SK-N-SH treated with all-trans-retinoic acid at 6 μM for 48 hours (cell line): Measurements from ENCODE around the gene BPIFB4.

Source experiments
- ARNTL ChIP-seq: fragments of 450-650 bp; formaldehyde crosslinking; IDR thresholded peaks from 2 replicates; pipeline ENCODE4 v1.5.0; 2020; ENCODE audit warnings: low read depth, mild to moderate bottlenecking, moderate library complexity, borderline replicate concordance
- BACH2 ChIP-seq: fragments of 250-450 bp; sonication (Bioruptor Pico); IDR thresholded peaks from 2 replicates; pipeline ENCODE4 v1.9.0; 2021; ENCODE audit warnings: mild to moderate bottlenecking, borderline replicate concordance
- ISL1 ChIP-seq: fragments of 250-450 bp; sonication (Bioruptor Pico); IDR thresholded peaks from 2 replicates; pipeline ENCODE4 v2.1.2; 2022; ENCODE audit warnings: mild to moderate bottlenecking, moderate library complexity
- PPARA ChIP-seq: fragments of 250-450 bp; sonication (Bioruptor Pico); IDR thresholded peaks from 2 replicates; pipeline ENCODE4 v1.5.0; 2020; ENCODE audit warnings: mild to moderate bottlenecking, borderline replicate concordance
- RARB ChIP-seq: fragments of 250-450 bp; sonication (Bioruptor Pico); IDR thresholded peaks from 2 replicates; pipeline ENCODE4 v1.8.0; 2021; ENCODE audit warnings: mild to moderate bottlenecking, moderate library complexity
- TCF4 ChIP-seq: fragments of 250-450 bp; sonication (Bioruptor Pico); IDR thresholded peaks from 2 replicates; pipeline ENCODE4 v1.8.0; 2021; ENCODE audit warnings: mild to moderate bottlenecking, moderate library complexity, borderline replicate concordance
- ZFP30 ChIP-seq: fragments of 450-650 bp; formaldehyde crosslinking; IDR thresholded peaks from 2 replicates; pipeline ENCODE4 v1.5.0; 2022; ENCODE audit warnings: mild to moderate bottlenecking, moderate library complexity
- ZNF8 ChIP-seq: fragments of 450-650 bp; formaldehyde crosslinking; IDR thresholded peaks from 2 replicates; pipeline ENCODE4 v1.5.0; 2020; ENCODE audit warnings: mild to moderate bottlenecking, moderate library complexity

- TF ChIP-seq RARB (CRISPR knock-in tag) (no peak), ARNTL (CRISPR knock-in tag) (no peak), PPARA (CRISPR knock-in tag) (no peak), ZNF8 (no peak), TCF4 (CRISPR knock-in tag) (no peak), ISL1 (CRISPR knock-in tag) (no peak), BACH2 (no peak), ZFP30 (CRISPR knock-in tag) (no peak)
Measured at GRCh38 chr20:33108661-33109060, 29.2 kb downstream of the BPIFB4 start.
